Lower lobe of right lung (tissue), 2 donors: Measurements from ENCODE around the gene PHACTR2. TPM values are rescaled to one million over a fixed set of nuclear protein-coding genes. Genes with fewer than 3 reads are reported as not detected.

Experiments used
- ATAC-seq, 2 donors: fragments of 200-7000 bp; cut with Tn5 transposase; one replicate each; pipeline ENCODE4 v1.9.1; 2020 to 2022; ENCODE audit warnings: mild to moderate bottlenecking in 2 of 2, moderate library complexity in 2 of 2
- DNase-seq: peaks from one replicate; pipeline ENCODE4 v3.0.0-alpha.2; 2020
- H3K27ac ChIP-seq: fragments of 200-600 bp; one replicate; pipeline ENCODE4 v1.8.0; 2022
- H3K27me3 ChIP-seq: fragments of 200-600 bp; one replicate; pipeline ENCODE4 v1.8.0; 2022; ENCODE audit warnings: low read depth
- H3K36me3 ChIP-seq: fragments of 200-600 bp; one replicate; pipeline ENCODE4 v1.8.0; 2022; ENCODE audit warnings: mild to moderate bottlenecking
- H3K4me1 ChIP-seq: fragments of 200-600 bp; one replicate; pipeline ENCODE4 v1.8.0; 2022
- H3K4me3 ChIP-seq: fragments of 200-600 bp; one replicate; pipeline ENCODE4 v1.8.0; 2022; ENCODE audit warnings: mild to moderate bottlenecking
- H3K9me3 ChIP-seq: fragments of 200-600 bp; one replicate; pipeline ENCODE4 v1.8.0; 2022
- intact Hi-C: fragments of 100-400 bp; cut with DNase I; formaldehyde crosslinking; loops from one replicate; pipeline ENCODE4 v1.11.0; 2022
- total RNA-seq: library from RNA; stranded (reverse); fragmentation: NEBNext Ultra II Directional; extraction: Animal tissue kit (Norgen Biotek cat#: 25700); gene quantifications from one replicate; pipeline ENCODE4 v1.2.1, GENCODE V29; 2021
- TF ChIP-seq, protein P1 (sequence below): fragments of 200-600 bp; IDR thresholded peaks from one replicate; pipeline ENCODE4 v1.8.0; 2022; ENCODE audit warnings: antibody characterized with exemption, mild to moderate bottlenecking
- donor health status: DM: no; HTN: yes; CAD: no; lungs with severe emphysema.

Gene PHACTR2
- total RNA-seq, 1 donor from 2014 or later: 115 TPM

DNA sequence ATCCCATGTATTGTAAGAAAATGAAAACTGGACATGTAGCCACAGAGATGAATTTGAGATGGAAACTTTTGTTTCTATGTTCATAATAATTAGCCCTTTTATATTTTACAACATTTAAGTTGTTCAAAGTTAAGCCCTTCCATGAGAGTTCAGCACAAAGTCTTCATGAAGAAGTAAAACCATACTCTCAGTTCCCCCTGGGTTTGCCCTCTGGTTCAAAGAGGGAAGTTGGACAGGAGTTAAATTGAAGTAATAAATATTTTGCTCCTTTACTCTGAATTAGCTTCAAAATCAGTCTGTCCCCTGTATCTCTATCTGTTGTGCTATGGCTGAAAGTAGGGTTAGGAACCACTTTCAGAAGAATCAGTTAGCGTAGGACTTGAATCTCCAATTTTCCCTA lies 31.1 kb downstream of the PHACTR2 start:
- TF ChIP-seq, protein P1, sequence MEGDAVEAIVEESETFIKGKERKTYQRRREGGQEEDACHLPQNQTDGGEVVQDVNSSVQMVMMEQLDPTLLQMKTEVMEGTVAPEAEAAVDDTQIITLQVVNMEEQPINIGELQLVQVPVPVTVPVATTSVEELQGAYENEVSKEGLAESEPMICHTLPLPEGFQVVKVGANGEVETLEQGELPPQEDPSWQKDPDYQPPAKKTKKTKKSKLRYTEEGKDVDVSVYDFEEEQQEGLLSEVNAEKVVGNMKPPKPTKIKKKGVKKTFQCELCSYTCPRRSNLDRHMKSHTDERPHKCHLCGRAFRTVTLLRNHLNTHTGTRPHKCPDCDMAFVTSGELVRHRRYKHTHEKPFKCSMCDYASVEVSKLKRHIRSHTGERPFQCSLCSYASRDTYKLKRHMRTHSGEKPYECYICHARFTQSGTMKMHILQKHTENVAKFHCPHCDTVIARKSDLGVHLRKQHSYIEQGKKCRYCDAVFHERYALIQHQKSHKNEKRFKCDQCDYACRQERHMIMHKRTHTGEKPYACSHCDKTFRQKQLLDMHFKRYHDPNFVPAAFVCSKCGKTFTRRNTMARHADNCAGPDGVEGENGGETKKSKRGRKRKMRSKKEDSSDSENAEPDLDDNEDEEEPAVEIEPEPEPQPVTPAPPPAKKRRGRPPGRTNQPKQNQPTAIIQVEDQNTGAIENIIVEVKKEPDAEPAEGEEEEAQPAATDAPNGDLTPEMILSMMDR: no peak
- H3K4me3 ChIP-seq: no peak overlapping the region
- H3K4me1 ChIP-seq: peaks cover 17% of the 10 kb centered on the region
- H3K27ac ChIP-seq: no peak overlapping the region
- ATAC-seq: no peak
- intact Hi-C loops: no loop called here
- no peak for DNase-seq
- H3K36me3 ChIP-seq: peaks cover 4% of the 10 kb centered on the region
- H3K9me3 ChIP-seq: no peaks in the 10 kb centered on the region
- H3K27me3 ChIP-seq: no peaks in the 10 kb centered on the region

GRCh38 chr6:143711714-143712113 lies 33.9 kb downstream of the PHACTR2 start:
- no peak overlapping the region for H3K27ac ChIP-seq
- peaks cover 13% of the 10 kb centered on the region for H3K4me1 ChIP-seq
- no peaks in the 10 kb centered on the region for H3K27me3 ChIP-seq
- H3K36me3 ChIP-seq: peaks cover 16% of the 10 kb centered on the region
- no peaks in the 10 kb centered on the region for H3K9me3 ChIP-seq
- intact Hi-C loops: no loop called here
- ATAC-seq (no peak), DNase-seq (no peak)
- no peak overlapping the region for H3K4me3 ChIP-seq
- TF ChIP-seq, protein P1: no peak

- H3K27ac ChIP-seq: no peak overlapping the region
- intact Hi-C loops: no loop called here
- ATAC-seq: no peak
Observed at GRCh38 chr6:143718472-143718871, 40.7 kb downstream of the PHACTR2 start.

DNA sequence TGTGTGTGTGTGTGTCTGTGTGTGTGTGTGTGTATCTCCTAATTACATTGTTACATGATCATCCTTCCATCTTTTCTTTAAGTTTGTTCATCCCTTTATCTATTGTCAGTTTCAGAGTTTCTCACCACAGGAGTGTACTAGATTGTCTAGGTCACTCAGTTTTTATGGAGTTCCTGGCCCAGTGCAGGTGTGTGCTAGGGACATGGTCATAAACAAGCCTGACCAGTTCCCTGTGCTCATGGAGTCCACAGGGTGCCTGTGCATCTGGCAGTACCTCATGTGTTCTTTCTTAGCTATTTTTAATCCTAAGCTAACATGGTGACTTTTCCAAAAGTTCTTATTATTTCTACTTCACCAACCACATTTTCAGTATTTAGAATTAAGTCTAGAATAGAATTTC lies 43.9 kb downstream of the PHACTR2 start:
- Histone ChIP-seq H3K27me3 (no peaks in the 10 kb centered on the region), H3K36me3 (peaks cover 8% of the 10 kb centered on the region), H3K9me3 (no peaks in the 10 kb centered on the region), H3K27ac (no peak overlapping the region), H3K4me3 (no peak overlapping the region), H3K4me1 (no peaks in the 10 kb centered on the region)
- intact Hi-C loops: no loop called here
- ATAC-seq (no peak), DNase-seq (no peak)
- TF ChIP-seq, protein P1: no peak

More at GRCh38 chr6:143718472-143718871, 40.7 kb downstream of the PHACTR2 start:
- no peaks in the 10 kb centered on the region for H3K27me3 ChIP-seq
- TF ChIP-seq, protein P1: no peak
- peaks cover 24% of the 10 kb centered on the region for H3K36me3 ChIP-seq
- no peaks in the 10 kb centered on the region for H3K9me3 ChIP-seq
- H3K4me1 ChIP-seq: no peaks in the 10 kb centered on the region
- DNase-seq: no peak
- no peak overlapping the region for H3K4me3 ChIP-seq

- no peak for ATAC-seq
Observed at GRCh38 chr6:143724876-143725275, 47.1 kb downstream of the PHACTR2 start.

More at GRCh38 chr6:143724876-143725275, 47.1 kb downstream of the PHACTR2 start:
- intact Hi-C loops: no loop called here
- DNase-seq: no peak
- Histone ChIP-seq H3K27me3 (no peaks in the 10 kb centered on the region), H3K27ac (no peak overlapping the region), H3K36me3 (peaks cover 8% of the 10 kb centered on the region), H3K9me3 (no peaks in the 10 kb centered on the region), H3K4me3 (no peak overlapping the region), H3K4me1 (no peaks in the 10 kb centered on the region)
- TF ChIP-seq, protein P1: no peak
